HG02759 (cell line): ENCODE measurements around the gene BCCIP.

ENCODE experiments used
- ATAC-seq: cut with Tn5 transposase; IDR thresholded peaks from one replicate; pipeline ENCODE4 v1.9.1; 2021; ENCODE audit warnings: mild to moderate bottlenecking, moderate library complexity; ENCODE audit not compliant: unreplicated experiment

The BCCIP gene

GRCh38 chr10:125797424-125797823 lies 25.9 kb upstream of the BCCIP start:
- no peak for ATAC-seq

- no peak for ATAC-seq
These were observed 25.2 kb upstream of the BCCIP start for GRCh38 chr10:125797994-125798662.

DNA sequence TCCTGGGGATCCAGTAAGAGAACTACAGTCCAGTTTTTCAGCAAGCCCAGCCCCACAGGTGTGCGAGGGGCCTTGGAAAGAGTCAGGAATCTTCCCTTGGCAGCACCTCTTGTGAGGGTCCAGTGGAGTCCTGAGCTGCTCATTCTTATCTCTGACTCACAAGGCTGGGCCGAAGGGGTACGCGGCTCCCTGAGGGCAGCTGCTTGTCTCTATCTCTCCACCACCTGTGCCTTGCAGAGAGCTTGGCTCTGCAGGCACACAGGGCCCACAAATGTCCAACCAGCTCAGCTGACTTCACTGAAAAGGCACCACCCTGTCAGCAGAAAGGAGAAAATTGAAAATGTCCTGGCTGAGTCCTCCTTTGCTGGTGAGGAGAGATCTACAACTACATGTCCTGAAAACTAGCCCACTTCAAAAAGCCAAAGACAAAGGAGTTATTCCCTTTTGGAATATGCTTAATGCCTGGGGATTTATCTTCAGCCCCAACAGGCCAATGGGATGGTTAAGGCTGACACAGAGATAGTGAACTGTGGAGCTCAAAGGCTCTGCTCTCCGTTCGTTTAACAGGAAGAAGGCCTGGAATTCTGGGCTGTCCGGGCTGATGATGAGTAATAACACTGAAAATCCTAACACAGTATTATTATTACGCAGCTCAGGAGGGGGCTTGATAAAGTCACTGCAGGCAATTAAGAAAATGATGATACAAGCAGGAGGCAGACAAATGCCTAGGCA lies 23.7 kb upstream of the BCCIP start:
- no peak for ATAC-seq

DNA sequence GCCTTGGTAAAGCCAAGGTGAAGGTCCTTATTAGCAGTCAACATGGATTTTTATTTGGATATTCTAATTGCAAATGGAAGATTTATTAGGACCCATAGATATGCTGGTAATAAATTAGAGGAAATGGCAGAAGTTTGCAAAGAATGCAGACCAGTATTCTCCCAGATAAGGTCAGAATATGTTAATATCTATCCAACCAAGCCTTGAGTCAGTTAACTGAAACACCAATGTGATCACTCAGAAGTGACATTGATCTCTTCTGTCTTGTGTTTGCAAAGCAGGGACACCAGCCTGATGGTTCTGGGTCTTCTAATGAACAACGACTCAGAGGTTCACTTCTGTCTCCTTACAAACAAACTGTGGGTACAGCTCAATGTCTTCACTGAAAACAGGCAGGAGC lies 21.8 kb upstream of the BCCIP start:
- ATAC-seq = no peak

DNA sequence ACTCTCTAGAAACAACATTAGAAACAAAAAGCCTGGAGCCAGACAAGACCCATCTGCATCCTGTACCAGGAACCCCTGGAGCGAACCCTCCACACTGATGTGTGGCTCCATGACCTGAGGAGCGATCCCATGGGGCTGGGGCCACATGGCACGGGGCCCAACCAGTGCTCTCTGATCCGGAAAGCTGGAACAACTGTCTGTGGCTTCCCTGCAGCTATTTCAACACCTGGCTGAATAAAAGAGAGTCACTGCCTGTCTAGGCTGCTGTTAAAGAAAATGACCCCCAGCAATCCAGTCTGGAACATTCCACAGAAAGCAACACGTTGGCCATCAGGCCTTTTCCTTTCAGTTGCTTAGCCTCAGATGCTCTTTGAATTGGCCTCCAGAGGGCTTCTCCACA lies 21.2 kb upstream of the BCCIP start:
- ATAC-seq = no peak

DNA sequence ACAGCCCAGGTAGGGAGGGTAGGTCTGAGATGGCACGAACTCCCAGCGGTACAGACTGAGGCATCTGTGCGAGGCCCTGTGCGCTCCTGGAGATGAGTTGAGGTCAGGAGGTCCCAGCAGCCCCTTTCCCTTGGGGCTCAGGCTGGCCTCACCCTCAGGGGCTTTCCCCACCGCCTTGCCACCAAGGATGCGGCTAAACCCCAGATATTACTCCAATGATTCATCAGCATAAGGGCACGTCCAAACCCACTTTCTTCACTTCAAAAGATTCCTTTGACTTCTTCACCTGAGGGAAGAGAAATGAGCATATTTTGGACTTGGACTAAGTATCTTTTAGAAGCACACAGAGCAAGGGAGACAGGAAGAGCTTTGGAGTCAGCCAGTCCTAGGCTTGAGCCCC lies 20.6 kb upstream of the BCCIP start:
- ATAC-seq = no peak

DNA sequence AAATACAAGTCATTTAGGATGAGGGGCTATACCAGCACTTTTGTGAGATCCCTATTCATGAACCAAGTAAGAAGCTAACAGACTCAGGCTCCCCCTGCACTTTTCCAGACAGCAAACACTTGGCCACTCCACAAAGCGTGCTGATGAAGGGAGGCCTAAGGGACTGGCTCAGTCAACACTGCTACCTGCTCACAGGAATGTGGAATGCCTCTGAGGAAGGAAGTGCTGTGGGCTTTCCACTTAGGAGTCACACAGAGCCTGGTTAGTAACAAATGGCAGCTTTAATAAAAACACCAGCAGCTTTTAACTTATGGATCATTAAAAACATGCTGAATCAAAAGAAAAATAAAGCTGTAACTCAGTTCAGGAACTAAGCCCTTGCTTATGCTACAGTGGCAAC lies 15.3 kb upstream of the BCCIP start:
- no peak for ATAC-seq

DNA sequence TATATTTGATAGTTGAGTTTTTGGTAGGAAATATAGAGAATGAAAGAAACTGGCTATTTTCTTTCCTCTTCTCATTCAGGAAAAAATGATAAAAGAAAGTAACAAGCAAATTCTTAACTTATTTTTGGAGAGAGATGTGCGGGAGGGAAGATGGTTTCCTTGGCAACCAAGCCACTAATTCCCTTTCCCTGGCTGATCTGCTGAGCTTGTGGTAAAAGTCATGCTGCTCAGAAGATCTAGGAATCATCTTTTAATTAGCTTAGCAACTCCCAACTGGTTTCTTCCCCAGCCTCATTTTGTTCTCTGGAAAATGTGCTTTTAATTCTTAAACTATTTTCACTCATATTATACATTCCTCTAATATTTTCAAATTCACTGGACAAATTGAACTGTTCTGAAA lies 12.1 kb upstream of the BCCIP start:
- no peak for ATAC-seq

DNA sequence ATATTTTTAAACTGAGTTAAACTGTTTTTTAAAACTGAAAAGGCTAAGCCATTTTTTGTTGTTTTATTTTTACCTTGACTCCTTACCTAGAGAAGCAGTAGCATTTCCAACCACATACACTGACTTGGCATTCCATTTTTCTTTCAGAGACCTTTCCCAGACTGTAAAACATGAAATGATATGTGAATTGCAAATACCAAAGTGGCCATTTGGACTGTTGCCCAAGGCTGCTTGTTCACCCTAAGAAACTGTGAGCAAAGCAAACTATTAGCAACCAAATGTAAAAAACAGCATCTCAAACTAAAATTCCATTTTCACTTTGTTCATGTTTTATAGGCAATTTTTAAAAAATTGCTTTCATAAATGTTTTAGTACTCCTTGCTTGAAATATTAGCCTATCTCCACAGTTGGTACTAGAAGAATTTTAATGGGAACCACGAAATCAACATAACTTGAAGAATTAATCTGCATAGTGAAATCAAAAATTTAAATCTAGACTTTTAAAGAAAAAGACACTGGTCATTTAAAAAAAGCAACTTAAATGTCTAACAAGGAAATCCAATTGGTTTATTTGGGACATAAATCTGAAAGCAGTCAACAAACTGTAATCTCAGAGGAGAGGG lies 11.1 kb upstream of the BCCIP start:
- ATAC-seq = no peak

- no peak for ATAC-seq
These were observed 7.6 kb upstream of the BCCIP start for GRCh38 chr10:125815764-125816163.

DNA sequence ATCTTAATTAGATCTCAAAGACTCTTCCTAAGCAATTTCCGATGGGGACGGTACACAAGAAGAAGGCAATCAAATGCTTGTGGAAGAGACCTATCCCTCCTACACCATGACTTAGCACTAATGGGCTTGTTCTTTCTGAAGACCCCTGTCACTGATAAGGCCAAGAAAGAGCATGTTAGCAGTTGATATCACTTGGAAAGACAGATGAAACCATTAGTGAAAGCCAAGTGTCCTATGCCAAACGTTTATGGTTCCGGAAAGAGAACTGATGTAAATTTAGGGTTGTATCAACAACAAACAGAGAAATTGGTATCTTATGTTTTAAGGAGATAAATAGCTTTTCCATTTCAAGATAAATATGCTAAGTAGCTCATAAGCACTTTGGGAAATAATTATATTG lies 6.8 kb upstream of the BCCIP start:
- ATAC-seq = no peak

GRCh38 chr10:125817337-125817946 lies 5.9 kb upstream of the BCCIP start:
- no peak for ATAC-seq

GRCh38 chr10:125820701-125821100 lies 2.6 kb upstream of the BCCIP start:
- peak; percentile 40 for ATAC-seq

- ATAC-seq = peak; percentile 1
These were observed 411 bp downstream of the BCCIP start for GRCh38 chr10:125823663-125824251.

- ATAC-seq = no peak
These were observed 1.4 kb downstream of the BCCIP start for GRCh38 chr10:125824736-125825135.

GRCh38 chr10:125827133-125827532 lies 3.8 kb downstream of the BCCIP start:
- ATAC-seq = no peak

DNA sequence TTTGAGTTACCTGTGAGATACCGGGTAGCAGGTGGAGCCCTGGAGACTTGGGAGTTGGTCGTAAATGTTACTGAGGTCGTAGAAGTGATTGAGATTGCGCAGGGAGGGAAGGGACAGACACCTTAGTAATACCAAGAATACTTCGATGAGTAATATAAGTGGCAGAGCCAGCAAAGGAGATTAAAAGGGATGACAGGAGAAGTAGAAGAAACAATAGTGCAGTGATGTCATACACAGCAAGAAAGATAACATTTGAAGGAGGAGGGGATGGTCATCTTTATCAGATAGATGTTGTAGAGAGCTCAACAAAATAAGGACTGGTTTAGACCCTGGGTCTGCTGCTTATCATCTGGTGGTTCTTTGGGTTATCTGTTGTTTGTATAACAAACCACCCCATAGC lies 5.0 kb downstream of the BCCIP start:
- no peak for ATAC-seq

- no peak for ATAC-seq
These were observed 13.4 kb downstream of the BCCIP start for GRCh38 chr10:125836746-125837145.

DNA sequence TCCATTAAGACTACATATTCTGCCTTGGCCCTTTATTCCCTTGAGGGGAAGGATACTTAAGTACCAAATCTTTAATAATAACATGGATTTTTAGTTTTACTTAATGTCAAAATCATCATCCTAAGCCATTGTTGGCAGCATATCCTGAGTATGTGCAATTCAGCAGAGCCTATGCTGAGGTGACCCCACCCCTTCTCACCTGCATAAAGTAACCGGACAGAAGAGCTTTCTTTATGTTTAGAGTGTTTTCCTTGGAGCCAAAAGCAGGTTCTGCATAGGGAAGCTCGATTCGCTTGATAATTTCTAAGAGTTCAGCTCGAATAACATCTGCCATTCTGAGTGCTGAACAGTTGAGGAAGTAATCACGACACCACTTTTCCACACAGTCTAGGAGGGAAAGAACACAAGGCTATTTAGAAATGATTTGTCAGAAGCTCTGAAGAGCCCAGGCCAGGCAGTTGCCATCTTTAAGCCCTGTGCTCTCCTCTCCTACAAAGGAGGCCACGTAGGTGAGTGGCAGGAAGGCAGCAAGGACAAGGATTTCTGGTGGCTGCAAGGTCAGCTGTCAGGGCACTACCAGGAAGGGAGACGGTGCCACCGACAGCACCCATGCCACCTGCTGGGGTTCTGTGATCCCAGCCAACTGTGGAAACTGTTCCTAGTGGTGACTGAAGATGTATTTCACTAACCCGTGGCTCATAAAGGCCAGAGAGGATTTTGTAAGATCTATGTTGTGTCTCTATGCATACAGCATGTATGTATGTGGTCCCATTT lies 15.6 kb downstream of the BCCIP start:
- ATAC-seq = no peak

DNA sequence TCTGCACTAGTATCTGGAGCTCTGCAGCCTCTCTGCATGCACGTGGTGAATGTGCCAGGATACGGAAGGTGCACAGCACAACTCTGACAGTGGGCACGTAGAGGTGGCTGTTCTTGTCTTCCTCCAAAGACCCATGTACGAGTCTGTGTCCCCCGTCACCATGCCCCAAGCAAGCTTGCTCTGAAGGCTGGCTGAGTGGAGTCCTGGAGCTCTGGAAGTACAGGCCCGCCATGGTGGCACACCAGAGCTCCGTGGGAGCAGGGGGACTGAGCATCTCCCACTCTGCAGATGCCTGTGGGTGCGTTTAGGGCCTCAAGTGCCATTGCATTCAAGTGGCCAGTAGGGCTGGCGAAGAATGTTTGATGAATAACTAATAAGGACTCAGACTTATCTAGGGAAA lies 17.1 kb downstream of the BCCIP start:
- no peak for ATAC-seq

- ATAC-seq = no peak
These were observed 17.6 kb downstream of the BCCIP start for GRCh38 chr10:125840955-125841354.
